Motor neuron (in vitro differentiated cells): Measurements from ENCODE around the gene BACE2. TPM values are rescaled to one million over a fixed set of nuclear protein-coding genes. Genes with fewer than 3 reads are reported as not detected.

Source experiments
- ATAC-seq, 8 experiments: fragments of 200-7000 bp; cut with Tn5 transposase; replicated peaks in 6 of 8; 2 replicates each; pipeline ENCODE4 v1.8.0; 2021; ENCODE audit warnings: mild to moderate bottlenecking in 8 of 8, moderate library complexity in 8 of 8
- H3K27ac ChIP-seq, 2 donors: fragments of 250-450 bp; sonication (Bioruptor Pico); 2 replicates each; pipeline ENCODE4 v1.9.0; 2021; ENCODE audit warnings: antibody characterized with exemption in 2 of 2, mild to moderate bottlenecking in 2 of 2, moderate library complexity in 1 of 2
- H3K4me1 ChIP-seq, 2 donors: fragments of 250-450 bp; sonication (Bioruptor Pico); replicated peaks in 1 of 2; 2 replicates each; pipeline ENCODE4 v1.6.1; 2021; ENCODE audit warnings: antibody characterized with exemption in 2 of 2, mild to moderate bottlenecking in 2 of 2, moderate library complexity in 1 of 2
- H3K4me3 ChIP-seq, 5 donors: fragments of 250-450 bp; sonication (Bioruptor Pico); 2 replicates each; pipeline ENCODE4 v1.9.0; 2021; ENCODE audit warnings: antibody characterized with exemption in 5 of 5, mild to moderate bottlenecking in 5 of 5, moderate library complexity in 4 of 5
- WGBS, 10 experiments: fragments of 450-650 bp; shearing (Covaris generic); methylation state at CpG; one replicate each; pipeline ENCODE4 v1.0.0; 2022; 5-methylcytosine and 5-hydroxymethylcytosine counted together
- in situ Hi-C, 9 experiments: fragments of 400-800 bp; cut with MboI; loops; one replicate each; pipeline ENCODE4 v1.15.0; 2021; ENCODE audit warnings: low sequenced_read_pairs in 9 of 9, low pct_unique_long_range_greater_than_20kb in 2 of 9; ENCODE audit not compliant: unreplicated experiment in 9 of 9
- total RNA-seq, 8 experiments: library from RNA; unstranded; fragments of 300-600 nt; gene quantifications; 2 replicates each; pipeline versions ENCODE4 v1.2.3 to v1.2.4, GENCODE V29; 2022

Gene BACE2
- 10 to 100 TPM in 3 of 8 experiments, 1 to 10 TPM in 5; 1.4 to 48.4 (median 4.3) TPM for total RNA-seq

- 0% methylated on average over 3 of the region's 111 CpGs; no CpG with 5 or more reads in 9 of the 10 experiments for WGBS, 10 experiments
- peak within 1 kb of the TSS; percentile 36 to 67 (median 44) for H3K4me3 ChIP-seq
- in situ Hi-C loops: no loop called here
- peaks cover 4 to 8% of the 10 kb centered on the region in 2 donors for H3K4me1 ChIP-seq
- ATAC-seq: peak; percentile 75 to 88 (median 81)
- H3K27ac ChIP-seq: no peak within 1 kb of the TSS
Measured at GRCh38 chr21:41167348-41168342, at the start of gene BACE2. Gene BACE2, plus strand, starts transcription at chr21:41168160. Its CDS starts 104 bp downstream, at chr21:41168264.

- 0 to 100% (median 100%) methylated on average over 1 of the region's 1 CpG; no CpG with 5 or more reads in 4 of the 10 experiments for WGBS, 10 experiments
- H3K27ac ChIP-seq: no peak overlapping the region
- no peaks in the 10 kb centered on the region for H3K4me1 ChIP-seq
- no peak for ATAC-seq
- in situ Hi-C loops: no loop called here
- H3K4me3 ChIP-seq: no peak overlapping the region
Measured at GRCh38 chr21:41119901-41120300, 48.1 kb upstream of the BACE2 start.

GRCh38 chr21:41120997-41121396 lies 47.0 kb upstream of the BACE2 start:
- in situ Hi-C loops: no loop called here
- H3K27ac ChIP-seq: no peak overlapping the region
- H3K4me3 ChIP-seq: no peak overlapping the region
- no peak for ATAC-seq
- WGBS, 10 experiments: 21 to 90% (median 60%) methylated on average over 1 to 2 of the region's 4 CpGs; no CpG with 5 or more reads in 7 of the 10 experiments
- H3K4me1 ChIP-seq: no peaks in the 10 kb centered on the region

DNA sequence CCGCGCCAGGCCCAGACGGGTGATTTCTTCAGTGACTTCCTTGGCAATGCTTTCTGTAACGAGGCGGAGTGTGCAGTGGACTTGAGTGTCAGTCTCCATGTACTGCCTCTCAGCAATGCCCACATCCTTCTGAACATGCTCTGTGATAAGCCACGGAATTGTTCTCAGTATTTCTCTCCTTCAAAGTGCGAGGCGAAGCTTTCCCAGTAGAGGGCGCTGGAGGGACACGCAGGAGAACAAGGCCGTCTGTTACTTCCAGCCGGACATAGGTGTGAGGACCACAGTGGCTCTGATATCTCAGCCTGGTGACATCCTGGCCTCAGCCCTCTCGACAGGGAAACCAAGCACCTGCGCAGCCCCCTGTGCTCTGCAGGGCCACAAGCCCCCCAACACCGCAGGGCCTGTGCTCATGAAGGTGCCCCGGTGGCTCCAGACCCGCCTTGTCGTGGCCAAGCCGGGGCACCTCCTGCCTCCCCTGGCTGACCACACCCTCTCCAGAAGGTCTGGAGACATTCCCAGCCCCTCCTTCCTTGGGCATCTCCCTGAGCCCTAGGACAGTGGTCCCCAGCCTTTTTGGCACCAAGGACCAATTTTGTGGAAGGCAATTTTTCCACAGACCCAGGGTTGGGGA lies 46.1 kb upstream of the BACE2 start:
- H3K4me1 ChIP-seq: no peaks in the 10 kb centered on the region
- in situ Hi-C loops: no loop called here
- H3K27ac ChIP-seq: no peak overlapping the region
- no peak overlapping the region for H3K4me3 ChIP-seq
- ATAC-seq: peak in 6 of 8 experiments; percentile 32 to 98 (median 60)
- WGBS, 10 experiments: 38 to 100% (median 72%) methylated on average over 1 to 3 of the region's 19 CpGs; no CpG with 5 or more reads in 3 of the 10 experiments

DNA sequence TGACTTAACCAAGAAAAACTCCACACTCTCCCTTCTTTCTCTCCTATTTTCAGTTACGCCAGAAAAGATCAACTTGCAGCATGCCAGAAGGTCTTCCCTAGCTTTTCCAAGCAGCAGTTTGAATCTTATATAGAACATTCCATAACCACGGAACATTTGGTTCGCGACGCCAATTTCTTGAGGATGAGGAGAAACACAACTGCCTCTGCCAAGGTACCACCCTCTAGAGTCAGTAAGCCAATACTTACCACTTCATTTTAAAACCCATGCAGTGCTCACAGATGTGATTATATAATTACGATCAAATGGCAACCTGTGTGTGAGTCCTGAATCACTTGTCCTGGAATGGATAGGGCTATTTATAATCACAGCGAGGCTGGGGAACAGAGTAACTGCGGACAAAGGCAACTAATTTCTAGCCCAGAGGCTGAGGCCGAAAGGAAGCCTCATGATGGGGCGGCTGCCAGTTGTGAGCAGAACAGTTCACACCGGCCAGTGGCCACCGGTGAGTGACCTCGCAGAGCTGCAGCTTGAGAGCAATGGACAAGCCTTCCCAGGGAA lies 43.2 kb upstream of the BACE2 start:
- H3K4me1 ChIP-seq: no peaks in the 10 kb centered on the region
- peak in 1 of 8 experiments; percentile 10 for ATAC-seq
- 5 to 100% (median 86%) methylated on average over 1 to 12 of the region's 13 CpGs; no CpG with 5 or more reads in 1 of the 10 experiments for WGBS, 10 experiments
- H3K4me3 ChIP-seq: no peak overlapping the region
- no peak overlapping the region for H3K27ac ChIP-seq
- in situ Hi-C loops: no loop called here

DNA sequence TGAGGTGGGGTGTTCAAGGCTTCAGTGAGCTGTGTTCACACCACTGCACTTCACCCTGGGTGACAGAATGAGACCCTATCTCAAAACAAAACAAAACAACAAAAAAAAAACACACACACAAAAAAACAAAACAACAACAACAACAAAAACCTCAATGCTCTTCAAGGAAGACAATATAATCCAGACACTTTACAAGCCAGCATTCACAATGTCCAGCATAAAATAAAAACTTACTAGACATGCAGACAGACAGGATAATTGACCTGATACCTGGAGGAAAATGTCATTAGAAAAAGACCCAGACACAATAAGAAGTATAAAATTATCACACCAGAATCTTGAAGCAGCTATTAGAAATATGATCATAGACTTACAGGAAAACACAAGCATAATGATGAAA lies 39.0 kb upstream of the BACE2 start:
- no peak overlapping the region for H3K4me3 ChIP-seq
- no peak overlapping the region for H3K27ac ChIP-seq
- in situ Hi-C loops: no loop called here
- H3K4me1 ChIP-seq: no peaks in the 10 kb centered on the region
- ATAC-seq: no peak

DNA sequence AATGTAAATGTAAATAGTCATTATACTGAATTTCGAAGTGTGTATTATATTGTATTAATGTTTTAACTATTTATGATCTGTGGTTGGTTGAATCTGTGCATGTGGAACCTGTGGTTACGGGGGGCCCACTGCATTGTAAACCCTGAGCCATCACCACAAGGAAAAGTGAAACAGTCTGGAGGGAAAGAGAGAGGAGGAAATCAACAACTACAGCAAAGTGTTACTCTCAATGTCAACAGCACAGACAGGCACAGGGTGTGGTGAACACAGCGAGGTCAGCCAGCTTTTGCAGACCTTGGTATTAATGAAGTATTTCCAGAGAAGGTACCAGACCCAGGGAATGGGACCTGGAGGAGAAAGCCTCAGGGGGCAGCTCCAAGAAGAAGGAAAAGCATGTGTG lies 37.1 kb upstream of the BACE2 start:
- in situ Hi-C loops: no loop called here
- ATAC-seq: no peak
- Histone ChIP-seq H3K4me1 (no peaks in the 10 kb centered on the region), H3K27ac (no peak overlapping the region), H3K4me3 (no peak overlapping the region)
- 10 to 100% (median 50%) methylated on average over 1 to 3 of the region's 3 CpGs; no CpG with 5 or more reads in 1 of the 10 experiments for WGBS, 10 experiments

- 8 to 67% (median 39%) methylated on average over 3 to 5 of the region's 5 CpGs; no CpG with 5 or more reads in 1 of the 10 experiments for WGBS, 10 experiments
- in situ Hi-C loops: no loop called here
- Histone ChIP-seq H3K4me3 (no peak overlapping the region), H3K4me1 (no peaks in the 10 kb centered on the region), H3K27ac (no peak overlapping the region)
- ATAC-seq: peak in 7 of 8 experiments; percentile 32 to 75 (median 42)
Measured at GRCh38 chr21:41133874-41134522, 34.0 kb upstream of the BACE2 start.

DNA sequence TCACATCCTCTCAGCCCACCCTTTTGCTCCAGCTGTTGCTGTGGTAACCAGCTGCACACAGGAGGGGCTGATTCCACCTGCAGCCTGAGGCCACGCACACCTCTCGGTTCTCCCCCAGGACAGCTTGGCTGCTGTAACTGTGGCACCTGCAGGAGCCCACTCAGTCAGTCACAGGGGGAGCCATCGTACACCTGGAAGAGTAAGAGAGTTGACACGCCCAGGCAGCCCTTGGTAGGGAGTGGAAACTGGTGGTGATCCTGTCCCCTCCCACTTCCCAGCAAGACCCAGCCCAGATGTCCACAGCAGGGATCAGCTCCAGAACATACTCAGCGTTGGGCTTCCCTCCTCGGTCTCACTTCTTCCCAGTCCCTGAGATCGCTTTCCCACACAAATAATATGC lies 32.2 kb upstream of the BACE2 start:
- ATAC-seq: peak in 2 of 8 experiments; percentile 68 to 70
- H3K4me3 ChIP-seq: no peak overlapping the region
- WGBS, 10 experiments: 50 to 80% (median 80%) methylated on average over 1 of the region's 7 CpGs; no CpG with 5 or more reads in 7 of the 10 experiments
- no peaks in the 10 kb centered on the region for H3K4me1 ChIP-seq
- in situ Hi-C loops: no loop called here
- H3K27ac ChIP-seq: no peak overlapping the region

DNA sequence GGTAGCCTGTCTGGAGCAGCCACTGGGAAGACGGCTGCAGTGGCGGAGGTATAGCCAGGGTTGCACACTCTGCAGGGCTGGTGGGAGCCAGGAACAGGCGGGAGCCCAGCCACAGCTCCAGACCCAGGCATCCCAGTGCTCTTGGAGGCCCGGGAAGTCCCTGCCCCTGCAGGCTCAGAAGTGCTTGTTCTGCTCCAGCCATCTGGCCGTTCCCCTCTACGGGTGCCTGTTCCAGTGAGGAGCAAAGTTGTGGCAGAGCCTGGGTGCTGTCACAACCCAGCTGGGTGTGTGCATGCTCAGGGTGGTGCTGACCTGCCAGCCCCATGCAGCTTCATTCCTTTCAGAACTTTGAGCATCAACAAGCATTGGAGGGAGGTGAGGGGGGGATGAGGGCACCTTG lies 31.7 kb upstream of the BACE2 start:
- Histone ChIP-seq H3K4me3 (no peak overlapping the region), H3K27ac (no peak overlapping the region), H3K4me1 (no peaks in the 10 kb centered on the region)
- in situ Hi-C loops: no loop called here
- ATAC-seq: peak in 2 of 8 experiments; percentile 15 to 19
- 36 to 100% (median 92%) methylated on average over 1 to 5 of the region's 6 CpGs; no CpG with 5 or more reads in 5 of the 10 experiments for WGBS, 10 experiments

DNA sequence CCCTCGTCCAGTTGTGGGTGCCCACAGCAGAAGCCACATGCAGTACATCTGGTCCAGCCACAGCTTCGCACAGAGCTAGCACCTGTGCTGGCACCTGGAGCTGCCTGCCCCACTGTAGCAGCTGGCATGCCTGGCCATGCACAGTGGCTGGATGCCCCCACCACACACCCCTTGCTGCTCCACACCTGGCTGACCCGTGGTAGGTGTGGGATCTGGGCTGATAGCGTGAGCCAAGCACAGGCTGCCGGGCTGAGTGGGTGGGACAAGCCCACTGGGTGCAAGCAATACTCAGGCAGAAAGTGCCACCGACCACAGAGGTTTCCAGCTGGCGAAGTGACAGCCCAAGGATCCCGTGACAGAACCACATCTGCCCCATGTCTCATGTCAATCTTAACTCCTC lies 30.6 kb upstream of the BACE2 start:
- H3K4me3 ChIP-seq: no peak overlapping the region
- 13 to 100% (median 60%) methylated on average over 1 to 5 of the region's 8 CpGs; no CpG with 5 or more reads in 6 of the 10 experiments for WGBS, 10 experiments
- H3K27ac ChIP-seq: no peak overlapping the region
- ATAC-seq: no peak
- in situ Hi-C loops: no loop called here
- H3K4me1 ChIP-seq: no peaks in the 10 kb centered on the region

DNA sequence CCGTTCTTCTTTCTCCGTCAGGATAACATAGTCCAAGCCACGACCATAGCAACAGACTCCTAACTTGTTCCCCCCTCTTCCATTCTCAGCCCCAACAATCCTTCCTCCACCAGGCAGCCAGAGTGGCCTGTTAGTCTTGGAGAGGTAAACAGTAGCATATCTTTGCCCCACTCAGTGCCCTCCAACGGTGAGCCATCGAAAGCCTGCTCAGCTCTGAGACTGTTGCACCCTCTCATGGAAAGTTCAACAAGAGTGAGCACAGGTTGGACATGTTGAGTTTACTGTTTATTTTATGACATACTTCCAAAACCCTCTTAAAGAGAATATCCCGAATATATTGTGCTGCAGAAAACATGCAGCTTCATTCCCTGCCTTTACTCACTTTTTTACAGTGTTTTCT lies 30.1 kb upstream of the BACE2 start:
- 8 to 100% (median 74%) methylated on average over 1 to 6 of the region's 6 CpGs; no CpG with 5 or more reads in 2 of the 10 experiments for WGBS, 10 experiments
- in situ Hi-C loops: no loop called here
- H3K4me1 ChIP-seq: no peaks in the 10 kb centered on the region
- H3K4me3 ChIP-seq: no peak overlapping the region
- H3K27ac ChIP-seq: no peak overlapping the region
- no peak for ATAC-seq
